Cardiac muscle cell (in vitro differentiated cells and primary cell): ENCODE results near the gene ARHGAP33. TPM values are rescaled to one million over a fixed set of nuclear protein-coding genes. Genes with fewer than 3 reads are reported as not detected.

Experiments
- DNase-seq, 2 donors: peaks; one replicate each; pipeline versions ENCODE4 v3.0.0 to v3.0.0-alpha.2; 2010 to 2017; ENCODE audit warnings: low read depth in 1 of 2, low spot score in 1 of 2
- H3K27ac ChIP-seq: fragments of 200-600 bp; sonication (generic); 2 replicates; pipeline ENCODE4 v1.5.1; 2016
- H3K27me3 ChIP-seq: fragments of 200-600 bp; sonication (generic); 2 replicates; pipeline ENCODE4 v1.6.0; 2016; ENCODE audit warnings: control low read depth
- H3K36me3 ChIP-seq: fragments of 200-600 bp; sonication (generic); 2 replicates; pipeline ENCODE4 v1.5.1; 2016; ENCODE audit warnings: control low read depth
- H3K4me1 ChIP-seq: fragments of 200-600 bp; sonication (generic); 2 replicates; pipeline ENCODE4 v1.8.1; 2017; ENCODE audit warnings: low read depth, mild to moderate bottlenecking, mixed run types
- H3K4me3 ChIP-seq: fragments of 200-600 bp; sonication (generic); 2 replicates; pipeline ENCODE4 v1.5.1; 2016; ENCODE audit warnings: mild to moderate bottlenecking
- H3K9me3 ChIP-seq: fragments of 200-600 bp; sonication (generic); 2 replicates; pipeline ENCODE4 v1.5.1; 2017; ENCODE audit warnings: low read depth, mild to moderate bottlenecking, control low read depth
- CTCF ChIP-seq: IDR thresholded peaks from 2 replicates; pipeline ENCODE4 v1.5.1; 2012; ENCODE audit warnings: low read depth, mild to moderate bottlenecking, low read length
- polyA plus RNA-seq: library from polyadenylated mRNA; unstranded; fragments of >200 nt; fragmentation: Nextera tagmentation; extraction: Ambion mirVana; gene quantifications from 2 replicates; pipeline ENCODE4 v1.2.1, GENCODE V29; 2016
- total RNA-seq: library from RNA; depleted of rRNA; stranded (reverse); fragments of >200 nt; gene quantifications from 2 replicates; pipeline ENCODE4 v1.2.3, GENCODE V29; 2016

Gene ARHGAP33
- total and polyA plus RNA-seq, 2 experiments from 2014 or later, result 16.1 to 47.4 TPM

- H3K9me3 ChIP-seq, result no peaks in the 10 kb centered on the region
- peak overlapping the region; percentile 76 for H3K4me3 ChIP-seq
- H3K27me3 ChIP-seq, result no peaks in the 10 kb centered on the region
- no peak for DNase-seq
- H3K4me1 ChIP-seq, result no peaks in the 10 kb centered on the region
- TF ChIP-seq CTCF, result no peak
- peak overlapping the region; percentile 45 for H3K27ac ChIP-seq
- no peaks in the 10 kb centered on the region for H3K36me3 ChIP-seq
These were observed 29.3 kb upstream of the ARHGAP33 start for GRCh38 chr19:35746087-35746462.

GRCh38 chr19:35746531-35746930 is 28.8 kb upstream of the ARHGAP33 start:
- DNase-seq, result no peak
- Histone ChIP-seq H3K27ac (peak overlapping the region; percentile 45), H3K4me3 (peak overlapping the region; percentile 76), H3K4me1 (no peaks in the 10 kb centered on the region), H3K9me3 (no peaks in the 10 kb centered on the region), H3K27me3 (no peaks in the 10 kb centered on the region), H3K36me3 (no peaks in the 10 kb centered on the region)
- no peak for TF ChIP-seq CTCF

- Histone ChIP-seq H3K36me3 (no peaks in the 10 kb centered on the region), H3K27ac (no peak within 1 kb of the TSS), H3K27me3 (no peaks in the 10 kb centered on the region), H3K4me3 (peak within 1 kb of the TSS; percentile 75), H3K9me3 (no peaks in the 10 kb centered on the region), H3K4me1 (no peaks in the 10 kb centered on the region)
- no peak for TF ChIP-seq CTCF
- DNase-seq, result peak; percentile 99 to 100
These were observed 27.0 kb upstream of the ARHGAP33 start, which contains the start of gene LIN37 for GRCh38 chr19:35748106-35749020. Gene LIN37 (plus strand): TSS chr19:35748576. CDS start chr19:35748725, 149 bp downstream.

- Histone ChIP-seq H3K27ac (no peak overlapping the region), H3K36me3 (no peaks in the 10 kb centered on the region), H3K4me3 (no peak overlapping the region), H3K9me3 (no peaks in the 10 kb centered on the region), H3K4me1 (no peaks in the 10 kb centered on the region), H3K27me3 (no peaks in the 10 kb centered on the region)
- no peak for TF ChIP-seq CTCF
- DNase-seq, result no peak
These were observed 25.2 kb upstream of the ARHGAP33 start for GRCh38 chr19:35750167-35750566.

- Histone ChIP-seq H3K27ac (no peak overlapping the region), H3K9me3 (no peaks in the 10 kb centered on the region), H3K36me3 (no peaks in the 10 kb centered on the region), H3K27me3 (no peaks in the 10 kb centered on the region), H3K4me1 (peaks cover 10% of the 10 kb centered on the region), H3K4me3 (no peak overlapping the region)
- no peak for DNase-seq
- no peak for TF ChIP-seq CTCF
These were observed 23.3 kb upstream of the ARHGAP33 start for GRCh38 chr19:35751839-35752745.
